Measurements from ENCODE around the gene SANBR. TPM values are rescaled to one million over a fixed set of nuclear protein-coding genes. Genes with fewer than 3 reads are reported as not detected.

SANBR gene
- total RNA-seq = 98.6 TPM

GRCh38 chr2:61065714-61066709, at the start of gene SANBR:
Gene SANBR (plus strand): TSS chr2:61065871. CDS start chr2:61070351, 4,480 bp downstream.

GRCh38 chr2:61017556-61018317, 47.9 kb upstream of the SANBR start, which contains the start of the genes PEX13 and PUS10:
Gene PEX13 (plus strand): TSS chr2:61017720. CDS start chr2:61017760, 40 bp downstream.
Gene PUS10 (minus strand): TSS chr2:61018255. CDS start chr2:61011890, 6,365 bp downstream.

Other genes with a start within 250 kb of the SANBR start
- 10.6 TPM for gene REL, start 184.3 kb upstream of the SANBR start, total RNA-seq
- gene PEX13, start 48.2 kb upstream of the SANBR start, total RNA-seq = 72.0 TPM
- 11.0 TPM for gene PUS10, start 47.6 kb upstream of the SANBR start, total RNA-seq
- gene C2orf74, start 96.3 kb downstream of the SANBR start, total RNA-seq = 2.5 TPM

Measured in parietal lobe (tissue), 1 donor.